ENCODE data around the gene LSAMP.

LSAMP gene

DNA sequence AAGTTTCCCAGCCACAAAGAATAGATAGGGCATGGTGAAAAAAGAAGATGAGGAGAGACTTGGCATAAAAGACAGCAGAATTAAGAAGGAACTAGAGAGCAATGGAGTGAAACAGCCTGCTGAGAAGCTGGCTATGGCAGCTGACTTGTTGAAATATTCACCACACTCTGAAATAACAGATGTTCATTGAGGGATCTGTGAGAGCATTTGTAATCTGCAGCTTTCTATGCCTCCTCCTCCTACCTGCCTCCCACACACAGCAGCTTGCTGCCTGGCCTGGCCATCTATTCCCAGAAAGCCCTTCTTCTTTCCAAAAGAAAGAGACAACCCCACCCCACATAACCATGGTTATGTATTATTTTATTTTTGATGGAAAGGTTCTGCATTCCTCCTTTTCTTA lies 518.1 kb downstream of the LSAMP start:
- no peak overlapping the region for H2BK15ac ChIP-seq (ENCODE audit: low read depth, poor library complexity, severe bottlenecking)
- H4K91ac ChIP-seq (ENCODE audit: low read length): no peak overlapping the region
- no peak overlapping the region for H4K8ac ChIP-seq (ENCODE audit: low read length)
- no peak overlapping the region for H2BK12ac ChIP-seq (ENCODE audit: low read length in 2 of 2)
- no peak overlapping the region for H2BK120ac ChIP-seq (ENCODE audit: low read depth, low read length)
- no peak overlapping the region for H3K4me3 ChIP-seq (ENCODE audit: insufficient read depth in 1 of 2, low read depth in 1 of 2, low read length in 2 of 2)
- no peak overlapping the region for H3K14ac ChIP-seq (ENCODE audit: low read length in 2 of 2)
- peak overlapping the region; percentile 30 for H3K27ac ChIP-seq (ENCODE audit: low read length, poor library complexity, severe bottlenecking)
- H3K36me3 ChIP-seq (ENCODE audit: control insufficient read depth in 1 of 2, insufficient read depth in 2 of 2, low read depth in 1 of 2, low read length in 2 of 2): no peaks in the 10 kb centered on the region
- H3K4me2 ChIP-seq (ENCODE audit: low read length, poor library complexity, severe bottlenecking): no peak overlapping the region
- no peak overlapping the region for H2AFZ ChIP-seq (ENCODE audit: low read depth, low read length)
- no peak overlapping the region for H2AK5ac ChIP-seq (ENCODE audit: low read length, severe bottlenecking)
- peaks cover 8% of the 10 kb centered on the region for H3K79me1 ChIP-seq (replicated peaks; ENCODE audit: low read length, poor library complexity, severe bottlenecking)
- H3K4ac ChIP-seq (ENCODE audit: low read depth in 1 of 2, low read length in 2 of 2): no peak overlapping the region
- H3K27me3 ChIP-seq (ENCODE audit: control insufficient read depth in 1 of 2, insufficient read depth in 1 of 2, low read length in 2 of 2): no peaks in the 10 kb centered on the region
- peaks cover 7% of the 10 kb centered on the region for H3K4me1 ChIP-seq (ENCODE audit: control insufficient read depth, insufficient read depth, low read depth, low read length)
- no peaks in the 10 kb centered on the region for H3K9me3 ChIP-seq (ENCODE audit: control insufficient read depth, low read length)
- H3K23ac ChIP-seq (ENCODE audit: low read length in 2 of 2): no peak overlapping the region
- no peak for DNase-seq
- H3K18ac ChIP-seq (ENCODE audit: low read depth in 1 of 2, low read length in 2 of 2): no peak overlapping the region
- no peak overlapping the region for H2BK5ac ChIP-seq (ENCODE audit: low read depth, low read length, poor library complexity, severe bottlenecking)
- no peak overlapping the region for H3K9ac ChIP-seq (ENCODE audit: low read length)

DNA sequence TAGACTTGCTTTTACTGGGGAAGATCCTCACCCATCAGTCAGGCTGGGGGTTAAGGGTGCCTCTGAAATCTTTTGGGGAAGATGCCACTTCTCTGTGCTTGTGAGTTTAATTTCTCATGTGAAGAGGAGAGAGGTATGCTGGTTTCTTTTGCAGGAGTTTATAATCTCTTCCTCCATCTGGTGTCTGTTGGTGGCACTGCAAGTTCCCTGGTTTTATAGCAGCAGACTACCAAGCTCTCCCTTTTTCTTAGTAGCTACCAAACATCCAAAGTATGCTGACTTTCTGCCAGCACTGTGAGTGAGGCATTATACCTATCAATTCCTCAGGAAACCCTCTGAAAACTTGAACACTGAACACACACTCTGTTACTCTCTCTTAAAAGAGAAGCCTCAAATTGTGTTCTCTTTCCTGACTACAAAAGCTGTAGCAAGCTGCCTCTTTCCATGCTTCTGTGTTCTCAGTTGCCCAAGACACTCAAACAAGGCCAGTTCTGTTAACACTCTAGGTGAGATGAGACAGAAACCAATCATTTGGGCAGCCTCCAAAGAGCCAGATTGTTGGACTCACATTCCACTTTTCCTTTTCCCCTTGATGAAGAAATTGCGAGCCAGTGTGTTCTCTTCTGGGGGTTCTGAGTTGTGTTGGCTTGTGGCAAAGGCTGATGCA lies 522.5 kb downstream of the LSAMP start:
- Histone ChIP-seq H3K18ac (ENCODE audit: low read depth in 1 of 2, low read length in 2 of 2) (no peak overlapping the region), H2BK12ac (ENCODE audit: low read length in 2 of 2) (no peak overlapping the region), H3K4me2 (ENCODE audit: low read length, poor library complexity, severe bottlenecking) (no peak overlapping the region), H4K8ac (ENCODE audit: low read length) (no peak overlapping the region), H2BK5ac (ENCODE audit: low read depth, low read length, poor library complexity, severe bottlenecking) (no peak overlapping the region), H3K9ac (ENCODE audit: low read length) (peak overlapping the region; percentile 20), H3K4me3 (ENCODE audit: insufficient read depth in 1 of 2, low read depth in 1 of 2, low read length in 2 of 2) (no peak overlapping the region), H2BK15ac (ENCODE audit: low read depth, poor library complexity, severe bottlenecking) (no peak overlapping the region), H3K9me3 (ENCODE audit: control insufficient read depth, low read length) (no peaks in the 10 kb centered on the region), H2AK5ac (ENCODE audit: low read length, severe bottlenecking) (no peak overlapping the region), H3K27ac (ENCODE audit: low read length, poor library complexity, severe bottlenecking) (no peak overlapping the region), H3K14ac (ENCODE audit: low read length in 2 of 2) (no peak overlapping the region), H2BK120ac (ENCODE audit: low read depth, low read length) (no peak overlapping the region), H3K4me1 (ENCODE audit: control insufficient read depth, insufficient read depth, low read depth, low read length) (peaks cover 3% of the 10 kb centered on the region), H3K4ac (ENCODE audit: low read depth in 1 of 2, low read length in 2 of 2) (no peak overlapping the region), H3K79me1 (replicated peaks; ENCODE audit: low read length, poor library complexity, severe bottlenecking) (peaks cover 10% of the 10 kb centered on the region), H4K91ac (ENCODE audit: low read length) (no peak overlapping the region), H2AFZ (ENCODE audit: low read depth, low read length) (no peak overlapping the region), H3K23ac (ENCODE audit: low read length in 2 of 2) (no peak overlapping the region), H3K27me3 (ENCODE audit: control insufficient read depth in 1 of 2, insufficient read depth in 1 of 2, low read length in 2 of 2) (no peaks in the 10 kb centered on the region), H3K36me3 (ENCODE audit: control insufficient read depth in 1 of 2, insufficient read depth in 2 of 2, low read depth in 1 of 2, low read length in 2 of 2) (no peaks in the 10 kb centered on the region)
- WGBS: 100% methylated on average over 1 of the region's 1 CpG
- peak; percentile 46 for DNase-seq

DNA sequence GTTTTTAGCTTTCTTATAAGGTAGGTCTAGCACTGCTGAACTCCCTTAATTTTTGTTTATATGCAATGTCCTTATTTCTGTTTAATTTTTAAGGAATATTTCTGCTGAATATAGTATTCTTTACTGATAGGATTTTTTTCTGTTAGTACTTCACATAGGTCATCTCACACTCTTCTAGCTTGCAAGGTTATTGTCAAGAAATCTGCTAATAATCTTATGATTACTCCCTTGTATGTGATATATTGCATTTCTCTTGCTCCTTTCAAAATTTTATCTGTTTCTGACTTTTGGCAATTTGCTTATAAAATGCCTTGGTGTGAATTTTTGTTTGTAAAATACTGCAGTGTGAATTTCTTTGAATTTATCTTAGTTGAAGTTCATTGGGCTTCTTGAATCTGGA lies 523.6 kb downstream of the LSAMP start:
- no peak overlapping the region for H2BK5ac ChIP-seq (ENCODE audit: low read depth, low read length, poor library complexity, severe bottlenecking)
- no peak overlapping the region for H2AFZ ChIP-seq (ENCODE audit: low read depth, low read length)
- no peaks in the 10 kb centered on the region for H3K4me1 ChIP-seq (ENCODE audit: control insufficient read depth, insufficient read depth, low read depth, low read length)
- no peak overlapping the region for H3K4ac ChIP-seq (ENCODE audit: low read depth in 1 of 2, low read length in 2 of 2)
- no peak overlapping the region for H3K4me2 ChIP-seq (ENCODE audit: low read length, poor library complexity, severe bottlenecking)
- no peak overlapping the region for H2BK120ac ChIP-seq (ENCODE audit: low read depth, low read length)
- no peak overlapping the region for H2AK5ac ChIP-seq (ENCODE audit: low read length, severe bottlenecking)
- no peak for DNase-seq
- H3K23ac ChIP-seq (ENCODE audit: low read length in 2 of 2): no peak overlapping the region
- no peak overlapping the region for H3K27ac ChIP-seq (ENCODE audit: low read length, poor library complexity, severe bottlenecking)
- no peaks in the 10 kb centered on the region for H3K27me3 ChIP-seq (ENCODE audit: control insufficient read depth in 1 of 2, insufficient read depth in 1 of 2, low read length in 2 of 2)
- no peak overlapping the region for H2BK15ac ChIP-seq (ENCODE audit: low read depth, poor library complexity, severe bottlenecking)
- H3K4me3 ChIP-seq (ENCODE audit: insufficient read depth in 1 of 2, low read depth in 1 of 2, low read length in 2 of 2): no peak overlapping the region
- no peak overlapping the region for H3K9ac ChIP-seq (ENCODE audit: low read length)
- no peak overlapping the region for H4K8ac ChIP-seq (ENCODE audit: low read length)
- no peak overlapping the region for H3K14ac ChIP-seq (ENCODE audit: low read length in 2 of 2)
- no peaks in the 10 kb centered on the region for H3K9me3 ChIP-seq (ENCODE audit: control insufficient read depth, low read length)
- no peak overlapping the region for H3K18ac ChIP-seq (ENCODE audit: low read depth in 1 of 2, low read length in 2 of 2)
- H3K79me1 ChIP-seq (replicated peaks; ENCODE audit: low read length, poor library complexity, severe bottlenecking): peaks cover 8% of the 10 kb centered on the region
- no peak overlapping the region for H4K91ac ChIP-seq (ENCODE audit: low read length)
- no peaks in the 10 kb centered on the region for H3K36me3 ChIP-seq (ENCODE audit: control insufficient read depth in 1 of 2, insufficient read depth in 2 of 2, low read depth in 1 of 2, low read length in 2 of 2)
- H2BK12ac ChIP-seq (ENCODE audit: low read length in 2 of 2): no peak overlapping the region

DNA sequence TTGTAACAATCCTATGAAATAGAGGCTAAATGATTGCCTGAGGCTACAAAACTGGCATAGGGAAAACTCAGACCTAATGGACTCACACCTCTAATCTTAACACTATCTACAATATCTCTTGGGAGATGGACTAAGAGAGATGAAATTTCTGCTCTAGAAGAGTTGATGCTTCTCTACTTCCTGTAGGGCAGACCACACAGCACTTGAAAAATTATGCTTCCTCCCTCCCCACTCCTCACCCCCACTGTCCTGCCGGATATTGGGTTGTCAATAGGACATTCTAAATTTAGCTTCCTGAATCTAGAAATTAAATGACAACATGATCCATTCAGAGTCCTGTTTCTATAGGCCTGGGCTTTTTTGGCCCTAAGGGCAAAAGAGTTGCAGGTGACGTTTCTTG lies 526.4 kb downstream of the LSAMP start:
- Histone ChIP-seq H2BK120ac (ENCODE audit: low read depth, low read length) (no peak overlapping the region), H3K23ac (ENCODE audit: low read length in 2 of 2) (no peak overlapping the region), H3K27me3 (ENCODE audit: control insufficient read depth in 1 of 2, insufficient read depth in 1 of 2, low read length in 2 of 2) (no peaks in the 10 kb centered on the region), H4K91ac (ENCODE audit: low read length) (no peak overlapping the region), H2AFZ (ENCODE audit: low read depth, low read length) (no peak overlapping the region), H3K14ac (ENCODE audit: low read length in 2 of 2) (no peak overlapping the region), H4K8ac (ENCODE audit: low read length) (no peak overlapping the region), H3K4me1 (ENCODE audit: control insufficient read depth, insufficient read depth, low read depth, low read length) (no peaks in the 10 kb centered on the region), H3K4me2 (ENCODE audit: low read length, poor library complexity, severe bottlenecking) (no peak overlapping the region), H3K18ac (ENCODE audit: low read depth in 1 of 2, low read length in 2 of 2) (no peak overlapping the region), H3K4ac (ENCODE audit: low read depth in 1 of 2, low read length in 2 of 2) (no peak overlapping the region), H2BK12ac (ENCODE audit: low read length in 2 of 2) (no peak overlapping the region), H2BK5ac (ENCODE audit: low read depth, low read length, poor library complexity, severe bottlenecking) (no peak overlapping the region), H3K4me3 (ENCODE audit: insufficient read depth in 1 of 2, low read depth in 1 of 2, low read length in 2 of 2) (no peak overlapping the region), H3K79me1 (replicated peaks; ENCODE audit: low read length, poor library complexity, severe bottlenecking) (peaks cover 4% of the 10 kb centered on the region), H3K9ac (ENCODE audit: low read length) (no peak overlapping the region), H2BK15ac (ENCODE audit: low read depth, poor library complexity, severe bottlenecking) (no peak overlapping the region), H2AK5ac (ENCODE audit: low read length, severe bottlenecking) (no peak overlapping the region), H3K9me3 (ENCODE audit: control insufficient read depth, low read length) (no peaks in the 10 kb centered on the region), H3K36me3 (ENCODE audit: control insufficient read depth in 1 of 2, insufficient read depth in 2 of 2, low read depth in 1 of 2, low read length in 2 of 2) (no peaks in the 10 kb centered on the region), H3K27ac (ENCODE audit: low read length, poor library complexity, severe bottlenecking) (no peak overlapping the region)
- 72% methylated on average over 2 of the region's 2 CpGs for WGBS
- DNase-seq: no peak

Measured in mesenchymal stem cell (in vitro differentiated cells and primary cell).